Astrocyte of the spinal cord (primary cell): ENCODE results near the gene FMN1.
A peak's percentile ranks its signal among the peaks of the same experiment; 100 is the strongest.

Experiments
- DNase-seq: peaks from one replicate; pipeline ENCODE4 v3.0.0; 2011; ENCODE audit warnings: low read depth, low spot score
- H3K4me3 ChIP-seq: 2 replicates; pipeline ENCODE4 v1.5.1; 2011; ENCODE audit warnings: low read depth, mild to moderate bottlenecking, low read length, moderate library complexity
- CTCF ChIP-seq: IDR thresholded peaks from 2 replicates; pipeline ENCODE4 v1.5.1; 2012; ENCODE audit warnings: low read depth, mild to moderate bottlenecking, low read length, inconsistent platforms
- in situ Hi-C: cut with HindIII; loops from 2 replicates; pipeline ENCODE4 v1.10.0; 2017; ENCODE audit warnings: low sequenced_read_pairs

The FMN1 gene

GRCh38 chr15:33132722-33133345 lies 61.7 kb downstream of the FMN1 start:
- in situ Hi-C loops: no loop called here
- TF ChIP-seq CTCF: peak; percentile 79
- H3K4me3 ChIP-seq: no peak overlapping the region
- DNase-seq: peak; percentile 72

- no peak for TF ChIP-seq CTCF
- H3K4me3 ChIP-seq: no peak overlapping the region
- DNase-seq: no peak
- in situ Hi-C loops: no loop called here
These were observed 62.3 kb downstream of the FMN1 start for GRCh38 chr15:33132233-33132580.

GRCh38 chr15:33131552-33132232 lies 62.8 kb downstream of the FMN1 start:
- H3K4me3 ChIP-seq: no peak overlapping the region
- DNase-seq: peak; percentile 75

GRCh38 chr15:33126559-33127290 lies 67.8 kb downstream of the FMN1 start:
- H3K4me3 ChIP-seq: no peak overlapping the region
- in situ Hi-C loops: no loop called here
- no peak for TF ChIP-seq CTCF
- peak; percentile 97 for DNase-seq

More at GRCh38 chr15:33131552-33132232, 62.8 kb downstream of the FMN1 start:
- TF ChIP-seq CTCF: no peak
- in situ Hi-C loops: no loop called here

GRCh38 chr15:33125894-33126537 lies 68.5 kb downstream of the FMN1 start:
- no peak overlapping the region for H3K4me3 ChIP-seq
- DNase-seq: no peak
- TF ChIP-seq CTCF: no peak
- in situ Hi-C loops: no loop called here

- TF ChIP-seq CTCF: no peak
- H3K4me3 ChIP-seq: no peak overlapping the region
- DNase-seq: peak; percentile 6
- in situ Hi-C loops: no loop called here
These were observed 69.7 kb downstream of the FMN1 start for GRCh38 chr15:33124811-33125210.
